OCI-LY1 (cell line): ENCODE results near the gene PSMD1.

Experiments used
- H2AFZ ChIP-seq: fragments of 200-600 bp; sonication (generic), shearing (Covaris generic); 2 replicates; pipeline ENCODE4 v1.6.0; 2014; ENCODE audit warnings: antibody characterized with exemption, mild to moderate bottlenecking, low read length
- H3F3A ChIP-seq: fragments of 200-600 bp; sonication (generic), shearing (Covaris generic); 2 replicates; pipeline ENCODE4 v1.6.0; 2014; ENCODE audit warnings: mild to moderate bottlenecking, antibody characterized with exemption, low read length, moderate library complexity; ENCODE audit not compliant: insufficient read depth
- H3K27ac ChIP-seq: fragments of 200-600 bp; sonication (generic); 2 replicates; pipeline ENCODE4 v1.5.1; 2014; ENCODE audit warnings: low read length, mixed run types, mild to moderate bottlenecking, low read depth; ENCODE audit not compliant: poor library complexity, severe bottlenecking
- H3K27me3 ChIP-seq: fragments of 200-600 bp; sonication (generic); 2 replicates; pipeline ENCODE4 v1.6.0; 2014; ENCODE audit warnings: antibody characterized with exemption, mild to moderate bottlenecking, low read length, moderate library complexity; ENCODE audit not compliant: insufficient read depth
- H3K36me3 ChIP-seq: fragments of 200-600 bp; sonication (generic); 2 replicates; pipeline ENCODE4 v1.6.1; 2014; ENCODE audit warnings: mild to moderate bottlenecking, antibody characterized with exemption, low read length, moderate library complexity, mixed read lengths; ENCODE audit not compliant: insufficient read depth
- H3K4me1 ChIP-seq: fragments of 200-600 bp; sonication (generic); 2 replicates; pipeline ENCODE4 v1.5.1; 2014; ENCODE audit warnings: mild to moderate bottlenecking, low read length, moderate library complexity; ENCODE audit not compliant: insufficient read depth, severe bottlenecking
- H3K4me2 ChIP-seq: fragments of 200-600 bp; sonication (generic), shearing (Covaris generic); 2 replicates; pipeline ENCODE4 v1.6.1; 2014; ENCODE audit warnings: low read length
- H3K4me3 ChIP-seq: fragments of 200-600 bp; sonication (generic); 2 replicates; pipeline ENCODE4 v1.5.1; 2014; ENCODE audit warnings: low read length, low read depth, mild to moderate bottlenecking, mixed read lengths; ENCODE audit not compliant: poor library complexity, severe bottlenecking
- H3K79me2 ChIP-seq: fragments of 200-600 bp; shearing (Covaris generic); 2 replicates; pipeline ENCODE4 v1.6.1; 2016; ENCODE audit warnings: mixed run types, low read length, mixed read lengths; ENCODE audit not compliant: insufficient read depth
- H3K9ac ChIP-seq: fragments of 200-600 bp; sonication (generic), shearing (Covaris generic); 2 replicates; pipeline ENCODE4 v1.6.1; 2014; ENCODE audit warnings: mild to moderate bottlenecking, low read length, mixed read lengths
- H3K9me2 ChIP-seq: fragments of 200-600 bp; sonication (generic), shearing (Covaris generic); 2 replicates; pipeline ENCODE4 v1.6.1; 2014; ENCODE audit warnings: low read depth, mild to moderate bottlenecking, low read length, mixed read lengths
- H3K9me3 ChIP-seq: fragments of 200-600 bp; shearing (Covaris generic); 2 replicates; pipeline ENCODE4 v1.6.1; 2014; ENCODE audit warnings: low read length, mixed read lengths
- H4K20me1 ChIP-seq: fragments of 200-600 bp; sonication (generic), shearing (Covaris generic); 2 replicates; pipeline ENCODE4 v1.6.0; 2016; ENCODE audit warnings: mild to moderate bottlenecking, low read length; ENCODE audit not compliant: insufficient read depth
- CTCF ChIP-seq: fragments of 200-600 bp; sonication (generic), shearing (Covaris generic); IDR thresholded peaks from 2 replicates; pipeline ENCODE4 v1.5.1; 2017; ENCODE audit warnings: mild to moderate bottlenecking, antibody characterized with exemption, low read length, moderate library complexity, mixed read lengths
- EZH2 ChIP-seq: fragments of 200-600 bp; sonication (generic), shearing (Covaris generic); IDR thresholded peaks from 2 replicates; pipeline ENCODE4 v1.8.0; 2017; ENCODE audit warnings: borderline replicate concordance, mixed run types, mild to moderate bottlenecking, antibody characterized with exemption, low read length, moderate library complexity, mixed read lengths

Gene PSMD1

GRCh38 chr2:231172025-231172424 lies 115.4 kb downstream of the PSMD1 start:
- no peaks in the 10 kb centered on the region for H3K9me2 ChIP-seq
- H3K4me2 ChIP-seq: no peak overlapping the region
- no peaks in the 10 kb centered on the region for H3K79me2 ChIP-seq
- H3K27ac ChIP-seq: no peak overlapping the region
- no peaks in the 10 kb centered on the region for H4K20me1 ChIP-seq
- H3F3A ChIP-seq: no peaks in the 10 kb centered on the region
- no peak for TF ChIP-seq EZH2
- TF ChIP-seq CTCF: no peak
- H3K9ac ChIP-seq: no peak overlapping the region
- no peak overlapping the region for H2AFZ ChIP-seq
- no peaks in the 10 kb centered on the region for H3K4me1 ChIP-seq
- H3K27me3 ChIP-seq: no peaks in the 10 kb centered on the region
- H3K36me3 ChIP-seq: peaks cover 73% of the 10 kb centered on the region
- no peak overlapping the region for H3K4me3 ChIP-seq
- no peaks in the 10 kb centered on the region for H3K9me3 ChIP-seq

GRCh38 chr2:231174211-231174651 lies 117.6 kb downstream of the PSMD1 start:
- H3K4me3 ChIP-seq: no peak overlapping the region
- H3K9ac ChIP-seq: no peak overlapping the region
- H3K4me1 ChIP-seq: peaks cover 7% of the 10 kb centered on the region
- no peak overlapping the region for H3K4me2 ChIP-seq
- H3K79me2 ChIP-seq: no peaks in the 10 kb centered on the region
- no peaks in the 10 kb centered on the region for H4K20me1 ChIP-seq
- no peaks in the 10 kb centered on the region for H3K9me3 ChIP-seq
- no peaks in the 10 kb centered on the region for H3F3A ChIP-seq
- peaks cover 53% of the 10 kb centered on the region for H3K36me3 ChIP-seq
- no peak for TF ChIP-seq EZH2
- TF ChIP-seq CTCF: no peak
- H3K27me3 ChIP-seq: no peaks in the 10 kb centered on the region
- no peak overlapping the region for H3K27ac ChIP-seq
- H3K9me2 ChIP-seq: no peaks in the 10 kb centered on the region
- H2AFZ ChIP-seq: no peak overlapping the region

- Histone ChIP-seq H2AFZ (no peak overlapping the region), H3K9me3 (no peaks in the 10 kb centered on the region), H3K79me2 (no peaks in the 10 kb centered on the region), H3K9ac (no peak overlapping the region), H3K4me2 (no peak overlapping the region), H3K4me1 (peaks cover 18% of the 10 kb centered on the region), H3K27me3 (no peaks in the 10 kb centered on the region), H3K36me3 (peaks cover 35% of the 10 kb centered on the region), H4K20me1 (no peaks in the 10 kb centered on the region), H3K9me2 (no peaks in the 10 kb centered on the region), H3K27ac (no peak overlapping the region), H3K4me3 (no peak overlapping the region), H3F3A (no peaks in the 10 kb centered on the region)
- TF ChIP-seq EZH2 (no peak), CTCF (no peak)
Observed at GRCh38 chr2:231176066-231176465, 119.4 kb downstream of the PSMD1 start.
